H9 (cell line): ENCODE measurements around the gene SYF2. TPM values are rescaled to one million over a fixed set of nuclear protein-coding genes. Genes with fewer than 3 reads are reported as not detected.

Experiments used
- DNase-seq: peaks from one replicate; pipeline ENCODE4 v3.0.0-alpha.2; 2017
- H2AFZ ChIP-seq: one replicate; pipeline ENCODE4 v1.6.1; 2013; ENCODE audit warnings: mild to moderate bottlenecking, low read length, control low read depth, moderate library complexity
- H2AK5ac ChIP-seq: 2 replicates; pipeline ENCODE4 v1.6.1; 2013; ENCODE audit warnings: low read length, control low read depth, mixed read lengths; ENCODE audit not compliant: insufficient read length
- H2BK120ac ChIP-seq: one replicate; pipeline ENCODE4 v1.6.1; 2013; ENCODE audit warnings: low read depth, mild to moderate bottlenecking, low read length, control low read depth, inconsistent platforms; ENCODE audit not compliant: poor library complexity, severe bottlenecking
- H2BK12ac ChIP-seq: 2 replicates; pipeline ENCODE4 v1.6.1; 2013; ENCODE audit warnings: low read length, control low read depth, mixed read lengths, low read depth; ENCODE audit not compliant: insufficient read length
- H2BK15ac ChIP-seq: 2 replicates; pipeline ENCODE4 v1.6.1; 2013; ENCODE audit warnings: low read depth, low read length, control low read depth
- H2BK20ac ChIP-seq: one replicate; pipeline ENCODE4 v1.6.1; 2013; ENCODE audit warnings: low read depth, mild to moderate bottlenecking, low read length, control low read depth, inconsistent platforms; ENCODE audit not compliant: poor library complexity, severe bottlenecking
- H2BK5ac ChIP-seq: 2 replicates; pipeline ENCODE4 v1.6.1; 2013; ENCODE audit warnings: low read length, control low read depth, mixed read lengths; ENCODE audit not compliant: insufficient read length
- H3K14ac ChIP-seq: 2 replicates; pipeline ENCODE4 v1.6.1; 2013; ENCODE audit warnings: low read length, control low read depth; ENCODE audit not compliant: insufficient read depth
- H3K18ac ChIP-seq: 2 replicates; pipeline ENCODE4 v1.6.1; 2013; ENCODE audit warnings: low read depth, mild to moderate bottlenecking, mixed read lengths, low read length, control low read depth; ENCODE audit not compliant: insufficient read length
- H3K23ac ChIP-seq: 2 replicates; pipeline ENCODE4 v1.6.1; 2013; ENCODE audit warnings: low read length, control low read depth, mixed read lengths, low read depth; ENCODE audit not compliant: insufficient read length
- H3K23me2 ChIP-seq: 2 replicates; pipeline ENCODE4 v1.6.1; 2013; ENCODE audit warnings: low read depth, mild to moderate bottlenecking, mixed read lengths, low read length, control low read depth; ENCODE audit not compliant: insufficient read length, poor library complexity, severe bottlenecking
- H3K27ac ChIP-seq: 2 replicates; pipeline ENCODE4 v1.5.1; 2013; ENCODE audit warnings: low read length, control low read depth, mixed read lengths, low read depth; ENCODE audit not compliant: insufficient read length
- H3K27me3 ChIP-seq: 2 replicates; pipeline ENCODE4 v1.6.1; 2013; ENCODE audit warnings: low read length, control low read depth, inconsistent platforms; ENCODE audit not compliant: insufficient read depth
- H3K4ac ChIP-seq: 2 replicates; pipeline ENCODE4 v1.6.1; 2013; ENCODE audit warnings: low read depth, mild to moderate bottlenecking, control low read depth, inconsistent platforms, low read length, moderate library complexity
- H3K4me1 ChIP-seq: 2 replicates; pipeline ENCODE4 v1.6.1; 2013; ENCODE audit warnings: low read length, control low read depth, inconsistent platforms; ENCODE audit not compliant: insufficient read depth
- H3K4me2 ChIP-seq: 2 replicates; pipeline ENCODE4 v1.6.1; 2013; ENCODE audit warnings: low read length, control low read depth, mixed read lengths; ENCODE audit not compliant: insufficient read length, insufficient read depth
- H3K56ac ChIP-seq: 2 replicates; pipeline ENCODE4 v1.6.1; 2013; ENCODE audit warnings: low read depth, mild to moderate bottlenecking, mixed read lengths, low read length, control low read depth; ENCODE audit not compliant: insufficient read length
- H3K79me1 ChIP-seq: 2 replicates; pipeline ENCODE4 v1.6.1; 2013; ENCODE audit warnings: low read depth, mild to moderate bottlenecking, moderate library complexity, low read length, control low read depth, inconsistent platforms; ENCODE audit not compliant: insufficient read depth, poor library complexity, severe bottlenecking
- H3K79me2 ChIP-seq: 2 replicates; pipeline ENCODE4 v1.6.1; 2013; ENCODE audit warnings: low read length, control low read depth, inconsistent platforms; ENCODE audit not compliant: insufficient read depth
- H3K9ac ChIP-seq: 2 replicates; pipeline ENCODE4 v1.6.1; 2013; ENCODE audit warnings: low read length, control low read depth, mixed read lengths; ENCODE audit not compliant: insufficient read length; ENCODE audit errors: extremely low read depth
- H3K9me3 ChIP-seq: one replicate; pipeline ENCODE4 v1.6.1; 2013; ENCODE audit warnings: low read depth, low read length, inconsistent platforms; ENCODE audit not compliant: control insufficient read depth
- H3T11ph ChIP-seq: one replicate; pipeline ENCODE4 v1.6.1; 2013; ENCODE audit warnings: mild to moderate bottlenecking, low read length, control low read depth, inconsistent platforms
- H4K20me1 ChIP-seq: one replicate; pipeline ENCODE4 v1.6.1; 2013; ENCODE audit not compliant: control insufficient read depth, insufficient read length, insufficient read depth
- H4K5ac ChIP-seq: 2 replicates; pipeline ENCODE4 v1.6.1; 2013; ENCODE audit warnings: low read depth, mild to moderate bottlenecking, mixed read lengths, low read length, control low read depth; ENCODE audit not compliant: insufficient read length
- H4K8ac ChIP-seq: replicated peaks from 2 replicates; pipeline ENCODE4 v1.6.1; 2013; ENCODE audit warnings: low read length, control low read depth, mixed read lengths, low read depth; ENCODE audit not compliant: insufficient read length
- H4K91ac ChIP-seq: 2 replicates; pipeline ENCODE4 v1.6.1; 2013; ENCODE audit warnings: low read depth, mild to moderate bottlenecking, moderate library complexity, mixed read lengths, low read length, control low read depth; ENCODE audit not compliant: insufficient read length
- H3K27ac Mint-ChIP-seq, 3 experiments: 2 replicates in 2 of 3; 3 replicates in 1 of 3; pipeline ENCODE4 v1.8.0; 2020 to 2021; ENCODE audit warnings: mixed read lengths in 3 of 3, mild to moderate bottlenecking in 1 of 3, moderate library complexity in 1 of 3
- H3K27me3 Mint-ChIP-seq: 2 replicates; pipeline ENCODE4 v1.8.0; 2021; ENCODE audit warnings: low read depth, mild to moderate bottlenecking, moderate library complexity, mixed read lengths
- H3K36me3 Mint-ChIP-seq, 3 experiments: 2 replicates in 2 of 3; 3 replicates in 1 of 3; pipeline ENCODE4 v1.8.0; 2020 to 2021; ENCODE audit warnings: low read depth in 3 of 3, mixed read lengths in 3 of 3; ENCODE audit not compliant: insufficient read depth in 1 of 3
- H3K4me1 Mint-ChIP-seq, 2 experiments: 2 replicates each; pipeline ENCODE4 v1.8.0; 2020; ENCODE audit warnings: mixed read lengths in 2 of 2
- H3K4me3 Mint-ChIP-seq, 2 experiments: 2 replicates in 1 of 2; 3 replicates in 1 of 2; pipeline ENCODE4 v1.8.0; 2020 to 2021; ENCODE audit warnings: mild to moderate bottlenecking in 2 of 2, mixed read lengths in 2 of 2, moderate library complexity in 1 of 2
- H3K9me3 Mint-ChIP-seq, 2 experiments: 2 replicates in 1 of 2; 3 replicates in 1 of 2; pipeline ENCODE4 v1.8.0; 2020; ENCODE audit warnings: mild to moderate bottlenecking in 2 of 2, mixed read lengths in 2 of 2, moderate library complexity in 1 of 2
- CTCF ChIP-seq: fragments of 200-600 bp; sonication (generic); conservative IDR thresholded peaks from 3 replicates; pipeline ENCODE4 v1.8.0; 2021; ENCODE audit warnings: antibody characterized with exemption, mild to moderate bottlenecking
- WGBS: extraction: QIAGEN DNeasy Blood & Tissue Kit; methylation state at CpG from one replicate; pipeline ENCODE4 v1.1.7; 2013; ENCODE audit warnings: missing lambda C conversion rate, low lambda C conversion rate, mixed read lengths; ENCODE audit not compliant: insufficient read length; ENCODE audit errors: extremely low coverage; 5-methylcytosine and 5-hydroxymethylcytosine counted together
- total RNA-seq: library from RNA; stranded (reverse); gene quantifications from 2 replicates; pipeline ENCODE4 v1.2.1, GENCODE V29; 2021

Gene SYF2
- total RNA-seq, 1 experiment from 2014 or later = 36.5 TPM

- Histone ChIP-seq H3K23ac (no peak overlapping the region), H3K14ac (no peak overlapping the region), H3K23me2 (no peaks in the 10 kb centered on the region), H3K79me1 (no peaks in the 10 kb centered on the region), H4K8ac (no peak overlapping the region), H2AK5ac (no peak overlapping the region), H2BK120ac (no peak overlapping the region), H4K91ac (no peak overlapping the region), H3K18ac (no peak overlapping the region), H2BK15ac (no peak overlapping the region), H2BK12ac (no peak overlapping the region), H3T11ph (no peak overlapping the region), H2AFZ (no peak overlapping the region), H3K79me2 (no peaks in the 10 kb centered on the region), H3K4me1 (peaks cover 3% of the 10 kb centered on the region; the same call in 1 of the 2 replicates), H4K5ac (no peak overlapping the region), H2BK20ac (no peak overlapping the region), H2BK5ac (no peak overlapping the region), H3K9me3 (no peaks in the 10 kb centered on the region), H3K4me2 (no peak overlapping the region), H3K56ac (no peak overlapping the region), H4K20me1 (no peaks in the 10 kb centered on the region), H3K9ac (no peak overlapping the region), H3K4ac (no peak overlapping the region), H3K27me3 (no peaks in the 10 kb centered on the region), H3K27ac (no peak overlapping the region)
- TF ChIP-seq CTCF = no peak
- Mint-ChIP-seq H3K36me3 (no peaks in the 10 kb centered on the region), H3K4me3 (no peak overlapping the region), H3K9me3 (no peaks in the 10 kb centered on the region), H3K4me1 (peaks cover 25% of the 10 kb centered on the region in 2 experiments), H3K27ac (0 out of 7 replicates have a peak overlapping the region, but pooled peaks of 1 of the 3 experiments have one; percentile 13), H3K27me3 (no peaks in the 10 kb centered on the region)
- no CpG with 5 or more reads among the region's 18 CpGs for WGBS
- DNase-seq = no peak
Observed at GRCh38 chr1:25255706-25256577, 23.6 kb upstream of the SYF2 start.
